ENCODE measurements around the gene QDPR. TPM values are rescaled to one million over a fixed set of nuclear protein-coding genes. Genes with fewer than 3 reads are reported as not detected.

QDPR gene
- polyA plus RNA-seq, 1 donor (not counting 4 experiments of a cell fraction or from before 2014, with no cell fraction given), result 65.6 TPM

GRCh38 chr4:17556498-17556897, 44.6 kb upstream of the QDPR start:
- Histone ChIP-seq H2AFZ (ENCODE audit: control insufficient read depth, low read length) (no peak overlapping the region), H3K36me3 (ENCODE audit: control insufficient read depth in 2 of 2, extremely low read depth in 1 of 2, insufficient read depth in 2 of 2, low read length in 2 of 2) (no peaks in the 10 kb centered on the region), H3K27me3 (ENCODE audit: control insufficient read depth, extremely low read depth, insufficient read depth, low read length) (no peaks in the 10 kb centered on the region), H4K20me1 (ENCODE audit: control insufficient read depth, extremely low read depth, insufficient read depth, low read length) (no peaks in the 10 kb centered on the region), H3K4me3 (ENCODE audit: control insufficient read depth in 2 of 3, extremely low read depth in 1 of 3, insufficient read depth in 2 of 3, low read depth in 1 of 3, low read length in 3 of 3) (no peak overlapping the region), H3K27ac (ENCODE audit: control insufficient read depth, insufficient read depth, low read length) (no peak overlapping the region), H3K4me2 (ENCODE audit: control insufficient read depth, extremely low read depth, insufficient read depth, low read depth, low read length) (no peak overlapping the region), H3K9ac (ENCODE audit: control insufficient read depth, extremely low read depth, insufficient read depth, low read length) (no peak overlapping the region), H3K79me2 (ENCODE audit: control insufficient read depth, insufficient read depth, low read length) (no peaks in the 10 kb centered on the region), H3K4me1 (ENCODE audit: control insufficient read depth, extremely low read depth, insufficient read depth, low read length) (peaks cover 4% of the 10 kb centered on the region), H3K9me3 (ENCODE audit: control insufficient read depth, low read depth, low read length) (no peaks in the 10 kb centered on the region), H3K9me1 (ENCODE audit: control insufficient read depth, extremely low read depth, insufficient read depth, low read length) (no peaks in the 10 kb centered on the region)
- DNase-seq (ENCODE audit: low read depth, low spot score) (no peak), FAIRE-seq (no peak)
- TF ChIP-seq EZH2 (IDR thresholded peaks at IDR 0.05; ENCODE audit: low read length) (no peak), CTCF (optimal IDR thresholded peaks at IDR 0.05 in 1 of 3, IDR thresholded peaks at IDR 0.05 in 1 of 3, conservative IDR thresholded peaks at IDR 0.05 in 1 of 3; ENCODE audit: extremely low read depth in 1 of 3, insufficient read depth in 2 of 3, low read length in 3 of 3) (no peak)
- dilution Hi-C loops (cut with MboI; ENCODE audit: extremely low pct_ligation_motif_present, low sequenced_read_pairs), result no loop called here

- Histone ChIP-seq H3K27me3 (ENCODE audit: control insufficient read depth, extremely low read depth, insufficient read depth, low read length) (no peaks in the 10 kb centered on the region), H3K4me1 (ENCODE audit: control insufficient read depth, extremely low read depth, insufficient read depth, low read length) (no peaks in the 10 kb centered on the region), H3K9me1 (ENCODE audit: control insufficient read depth, extremely low read depth, insufficient read depth, low read length) (no peaks in the 10 kb centered on the region), H3K4me3 (ENCODE audit: control insufficient read depth in 2 of 3, extremely low read depth in 1 of 3, insufficient read depth in 2 of 3, low read depth in 1 of 3, low read length in 3 of 3) (no peak overlapping the region), H3K9me3 (ENCODE audit: control insufficient read depth, low read depth, low read length) (no peaks in the 10 kb centered on the region), H3K9ac (ENCODE audit: control insufficient read depth, extremely low read depth, insufficient read depth, low read length) (no peak overlapping the region), H3K4me2 (ENCODE audit: control insufficient read depth, extremely low read depth, insufficient read depth, low read depth, low read length) (no peak overlapping the region), H3K36me3 (ENCODE audit: control insufficient read depth in 2 of 2, extremely low read depth in 1 of 2, insufficient read depth in 2 of 2, low read length in 2 of 2) (no peaks in the 10 kb centered on the region), H4K20me1 (ENCODE audit: control insufficient read depth, extremely low read depth, insufficient read depth, low read length) (no peaks in the 10 kb centered on the region), H3K27ac (ENCODE audit: control insufficient read depth, insufficient read depth, low read length) (no peak overlapping the region), H3K79me2 (ENCODE audit: control insufficient read depth, insufficient read depth, low read length) (no peaks in the 10 kb centered on the region), H2AFZ (ENCODE audit: control insufficient read depth, low read length) (no peak overlapping the region)
- TF ChIP-seq CTCF (optimal IDR thresholded peaks at IDR 0.05 in 1 of 3, IDR thresholded peaks at IDR 0.05 in 1 of 3, conservative IDR thresholded peaks at IDR 0.05 in 1 of 3; ENCODE audit: extremely low read depth in 1 of 3, insufficient read depth in 2 of 3, low read length in 3 of 3) (no peak), EZH2 (IDR thresholded peaks at IDR 0.05; ENCODE audit: low read length) (no peak)
- FAIRE-seq (no peak), DNase-seq (ENCODE audit: low read depth, low spot score) (no peak)
- dilution Hi-C loops (cut with MboI; ENCODE audit: extremely low pct_ligation_motif_present, low sequenced_read_pairs), result no loop called here
These were observed 42.7 kb upstream of the QDPR start for GRCh38 chr4:17554568-17554967.
